DMS79 (cell line): ENCODE data around the gene CCDC88C.
"Not testable (repeated sequence)": the region's sequence is repeated elsewhere in the genome, so short reads cannot be mapped to it uniquely, and the experiment has no call there.

Source experiments
- DNase-seq: peaks from one replicate; lab custom pipeline; 2025; lab: John Stamatoyannopoulos, UW

Gene CCDC88C

GRCh38 chr14:91265404-91265803 lies 152.2 kb downstream of the CCDC88C start:
- no peak for DNase-seq

GRCh38 chr14:91264151-91265150 lies 153.2 kb downstream of the CCDC88C start:
- DNase-seq: no peak

- no peak for DNase-seq
Observed at GRCh38 chr14:91263329-91263728, 154.3 kb downstream of the CCDC88C start.

GRCh38 chr14:91261986-91262549 lies 155.6 kb downstream of the CCDC88C start:
- no peak for DNase-seq

GRCh38 chr14:91261115-91261514 lies 156.5 kb downstream of the CCDC88C start:
- no peak for DNase-seq

GRCh38 chr14:91258876-91259275 lies 158.7 kb downstream of the CCDC88C start:
- no peak for DNase-seq

GRCh38 chr14:91258011-91258618 lies 159.5 kb downstream of the CCDC88C start:
- peak; percentile 29 for DNase-seq

GRCh38 chr14:91257328-91258010 lies 160.2 kb downstream of the CCDC88C start:
- no peak for DNase-seq

- peak; percentile 58 for DNase-seq
Observed at GRCh38 chr14:91256661-91257060, 161.0 kb downstream of the CCDC88C start.

GRCh38 chr14:91255026-91255695 lies 162.5 kb downstream of the CCDC88C start:
- no peak for DNase-seq

GRCh38 chr14:91254461-91254860 lies 163.2 kb downstream of the CCDC88C start:
- DNase-seq: no peak

GRCh38 chr14:91253795-91254323 lies 163.8 kb downstream of the CCDC88C start:
- DNase-seq: no peak

- DNase-seq: no peak
Observed at GRCh38 chr14:91252871-91253794, 164.5 kb downstream of the CCDC88C start.

GRCh38 chr14:91250912-91251311 lies 166.7 kb downstream of the CCDC88C start:
- peak; percentile 95 for DNase-seq

- peak; percentile 100 for DNase-seq
Observed at GRCh38 chr14:91249841-91250616, 167.6 kb downstream of the CCDC88C start.

- peak; percentile 55 for DNase-seq
Observed at GRCh38 chr14:91246051-91246852, 171.4 kb downstream of the CCDC88C start.

GRCh38 chr14:91245616-91246015 lies 172.0 kb downstream of the CCDC88C start:
- not testable (repeated sequence) for DNase-seq

- DNase-seq: no peak
Observed at GRCh38 chr14:91245029-91245428, 172.6 kb downstream of the CCDC88C start.

GRCh38 chr14:91244501-91244901 lies 173.1 kb downstream of the CCDC88C start, which contains the start of gene GPR68:
TSS of gene GPR68 (minus strand) at chr14:91244704. CDS start at chr14:91235050, 9,654 bp downstream.
- peak; percentile 70 for DNase-seq
